SKM-1 (cell line): Measurements from ENCODE around the gene CANT1.
A peak's percentile ranks its signal among the peaks of the same experiment; 100 is the strongest.

Source experiments
- DNase-seq: peaks from one replicate; lab custom pipeline; 2025; ENCODE audit not compliant: unreplicated experiment; lab: John Stamatoyannopoulos, UW

The CANT1 gene

GRCh38 chr17:78996781-78997201 is 12.8 kb downstream of the CANT1 start:
- DNase-seq = no peak

GRCh38 chr17:78995761-78996451 is 13.7 kb downstream of the CANT1 start:
- DNase-seq = no peak

DNA sequence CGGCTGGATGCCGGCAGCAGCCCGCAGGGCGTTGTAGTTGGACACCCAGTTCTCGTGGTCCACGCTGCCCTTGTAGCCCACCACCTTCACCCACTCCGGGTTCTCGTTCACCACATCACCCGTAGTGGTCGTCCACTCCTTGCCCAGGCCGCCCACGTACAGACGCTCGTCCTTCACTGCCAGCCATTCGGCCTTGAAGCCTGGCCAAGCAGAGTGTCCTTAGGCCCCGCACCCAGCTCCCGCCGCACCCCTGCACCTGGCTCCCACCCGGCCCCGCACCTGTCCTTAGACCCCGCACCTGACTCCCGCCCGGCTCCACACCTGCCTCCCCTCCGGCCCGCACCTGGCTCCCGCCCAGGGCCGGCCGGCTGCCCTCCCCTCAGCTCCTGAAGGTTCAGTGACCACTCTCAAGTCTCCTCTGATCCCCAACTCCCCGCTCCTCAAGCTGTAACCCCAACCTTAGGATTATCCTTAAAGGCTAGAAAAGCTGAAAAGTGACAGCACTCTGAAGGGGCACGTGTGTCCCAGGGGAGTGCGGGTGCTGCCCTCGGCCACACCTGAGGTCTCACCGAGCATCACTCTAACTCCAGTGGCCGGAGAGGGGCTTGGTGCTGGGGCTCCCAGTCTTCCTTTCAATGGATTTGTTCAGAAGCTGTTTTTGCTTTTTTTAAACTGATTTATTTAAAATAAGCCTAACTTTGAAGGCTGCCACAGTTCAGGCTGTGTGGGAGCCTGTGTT is 14.4 kb downstream of the CANT1 start:
- no peak for DNase-seq

GRCh38 chr17:78993981-78994671 is 15.4 kb downstream of the CANT1 start:
- DNase-seq = no peak

DNA sequence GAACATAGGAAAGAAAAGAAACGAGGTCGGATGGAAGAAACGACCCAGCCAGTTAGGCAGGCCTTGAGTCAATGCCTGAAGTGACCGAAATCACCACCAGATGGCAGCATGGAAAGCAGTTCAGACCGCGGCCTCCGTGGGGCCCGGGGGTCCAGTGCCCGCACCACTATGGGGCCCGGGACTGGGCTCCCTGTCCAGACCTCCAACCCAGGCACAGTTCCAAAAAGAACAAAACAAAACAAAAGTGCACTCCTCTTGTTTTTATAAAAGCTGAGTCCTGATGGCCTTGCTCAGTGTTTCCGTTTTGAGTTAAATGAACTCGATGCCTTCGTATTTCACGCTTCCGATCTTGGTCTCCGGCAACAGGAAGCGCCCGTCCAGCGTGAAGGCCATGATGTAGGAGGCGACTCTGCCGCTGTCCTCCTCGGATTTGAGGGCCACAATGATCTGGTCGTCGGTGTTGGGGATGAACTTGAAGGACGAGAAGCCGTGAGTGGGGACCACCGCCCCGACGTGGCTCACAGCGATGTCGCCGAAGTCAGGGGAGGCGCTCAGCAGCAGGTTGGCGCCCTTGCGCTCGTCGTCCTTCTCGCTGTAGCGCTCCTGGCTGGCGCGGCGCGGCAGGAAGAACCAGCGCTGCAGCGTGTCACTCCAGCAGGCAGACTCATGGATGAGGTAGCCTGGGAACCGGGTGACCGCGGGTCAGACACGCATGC is 16.2 kb downstream of the CANT1 start:
- DNase-seq = peak; percentile 3

DNA sequence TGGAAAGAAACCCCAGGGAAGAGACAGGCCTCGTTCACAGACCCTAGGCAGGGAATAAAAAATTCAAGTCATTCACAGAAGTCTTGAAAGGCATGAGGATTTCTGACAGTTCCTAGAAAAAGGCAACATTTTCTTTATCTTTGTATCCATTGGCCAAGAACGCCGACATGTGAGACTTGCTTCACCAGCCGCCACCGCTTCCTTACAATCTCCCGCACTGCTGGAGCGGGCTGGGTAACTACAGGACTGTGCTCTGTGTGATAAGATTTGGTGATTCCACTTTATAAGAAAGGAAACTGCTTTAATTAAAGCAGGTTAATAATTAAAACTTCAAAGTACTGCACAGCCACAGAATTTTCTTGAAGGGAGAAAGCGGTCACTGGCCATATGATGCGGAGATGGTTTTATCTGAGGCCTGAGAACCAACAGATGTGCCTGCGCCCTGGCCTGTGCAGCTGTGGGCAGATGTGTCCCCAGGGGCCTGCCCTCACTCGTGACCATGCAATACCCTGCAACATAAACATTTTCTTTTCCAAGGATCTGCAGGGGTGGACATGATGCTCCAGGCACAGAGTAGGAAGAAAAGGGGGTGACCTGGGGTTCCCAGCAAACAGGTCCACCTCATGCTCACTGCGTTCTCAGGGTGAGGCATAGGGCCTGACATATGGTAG is 16.9 kb downstream of the CANT1 start:
- no peak for DNase-seq

GRCh38 chr17:78991906-78992532 is 17.5 kb downstream of the CANT1 start:
- DNase-seq = no peak

- no peak for DNase-seq
Observed at GRCh38 chr17:78991017-78991738, 18.4 kb downstream of the CANT1 start.

GRCh38 chr17:78990349-78991016 is 19.1 kb downstream of the CANT1 start:
- DNase-seq = no peak

- DNase-seq = no peak
Observed at GRCh38 chr17:78988152-78988551, 21.4 kb downstream of the CANT1 start.

GRCh38 chr17:78986649-78987328 is 22.8 kb downstream of the CANT1 start:
- peak; percentile 53 for DNase-seq

DNA sequence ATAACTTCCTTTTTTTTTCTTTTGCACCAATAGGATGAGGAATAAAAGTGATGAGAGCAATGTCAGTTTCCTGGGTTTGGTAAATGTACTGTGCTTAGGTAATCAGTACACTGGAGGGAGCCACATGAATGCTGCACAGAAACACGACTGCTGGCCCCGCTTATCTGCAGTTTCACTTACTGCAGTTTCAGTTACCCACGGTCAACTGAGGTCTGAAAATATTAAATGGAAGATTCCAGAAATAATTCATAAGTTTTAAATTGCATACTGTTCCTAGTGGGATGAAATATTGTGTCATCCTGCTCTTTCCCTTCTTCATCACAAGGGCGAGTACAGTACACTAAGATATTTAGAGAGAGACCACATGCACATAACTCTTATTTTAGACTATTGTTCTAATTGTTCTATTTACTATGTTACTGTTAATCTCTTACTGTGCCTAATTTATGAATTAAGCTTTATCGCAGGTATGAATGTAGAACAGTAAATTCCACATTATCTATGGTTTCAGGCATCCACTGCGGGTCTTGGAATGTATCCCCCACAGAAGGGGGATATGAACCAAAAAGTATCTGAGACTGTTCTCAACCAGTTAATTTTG is 23.4 kb downstream of the CANT1 start:
- peak; percentile 93 for DNase-seq

DNA sequence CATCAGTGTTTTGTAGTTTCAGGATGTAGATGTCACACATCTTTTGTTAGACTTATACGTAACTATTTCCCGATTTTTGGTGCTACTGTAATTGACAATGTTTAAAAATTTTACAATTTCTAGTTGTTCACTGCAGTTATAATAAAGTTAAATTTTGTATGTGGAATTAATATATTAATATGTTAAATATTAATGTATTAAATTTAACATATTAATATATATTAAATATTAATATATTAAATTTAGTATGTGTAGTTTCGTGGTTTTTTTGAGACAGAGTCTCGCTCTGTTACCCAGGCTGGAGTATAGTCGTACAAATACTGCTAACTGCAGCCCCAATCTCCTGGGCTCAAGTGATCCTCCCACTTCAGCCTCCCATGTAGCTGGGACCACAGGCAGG is 24.2 kb downstream of the CANT1 start:
- no peak for DNase-seq

- DNase-seq = no peak
Observed at GRCh38 chr17:78981010-78981888, 28.3 kb downstream of the CANT1 start.

DNA sequence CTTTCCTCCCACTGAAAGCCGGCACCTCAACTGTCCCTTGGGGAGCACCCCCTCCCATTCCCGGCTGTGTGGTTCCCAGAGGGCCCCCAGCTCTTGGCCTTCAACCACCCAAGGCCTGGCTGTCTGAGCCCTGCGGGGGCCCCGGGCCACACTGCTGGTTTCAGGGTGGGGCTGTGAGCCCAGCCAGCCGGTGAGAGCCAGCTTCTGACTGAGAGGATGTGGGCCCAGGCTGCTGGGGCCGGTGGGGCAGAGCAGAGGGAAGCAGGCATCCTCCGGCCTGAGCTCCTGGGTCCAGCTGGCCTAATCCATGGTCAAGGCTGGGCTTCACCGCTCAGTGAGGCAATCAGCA is 29.0 kb downstream of the CANT1 start:
- DNase-seq = no peak

DNA sequence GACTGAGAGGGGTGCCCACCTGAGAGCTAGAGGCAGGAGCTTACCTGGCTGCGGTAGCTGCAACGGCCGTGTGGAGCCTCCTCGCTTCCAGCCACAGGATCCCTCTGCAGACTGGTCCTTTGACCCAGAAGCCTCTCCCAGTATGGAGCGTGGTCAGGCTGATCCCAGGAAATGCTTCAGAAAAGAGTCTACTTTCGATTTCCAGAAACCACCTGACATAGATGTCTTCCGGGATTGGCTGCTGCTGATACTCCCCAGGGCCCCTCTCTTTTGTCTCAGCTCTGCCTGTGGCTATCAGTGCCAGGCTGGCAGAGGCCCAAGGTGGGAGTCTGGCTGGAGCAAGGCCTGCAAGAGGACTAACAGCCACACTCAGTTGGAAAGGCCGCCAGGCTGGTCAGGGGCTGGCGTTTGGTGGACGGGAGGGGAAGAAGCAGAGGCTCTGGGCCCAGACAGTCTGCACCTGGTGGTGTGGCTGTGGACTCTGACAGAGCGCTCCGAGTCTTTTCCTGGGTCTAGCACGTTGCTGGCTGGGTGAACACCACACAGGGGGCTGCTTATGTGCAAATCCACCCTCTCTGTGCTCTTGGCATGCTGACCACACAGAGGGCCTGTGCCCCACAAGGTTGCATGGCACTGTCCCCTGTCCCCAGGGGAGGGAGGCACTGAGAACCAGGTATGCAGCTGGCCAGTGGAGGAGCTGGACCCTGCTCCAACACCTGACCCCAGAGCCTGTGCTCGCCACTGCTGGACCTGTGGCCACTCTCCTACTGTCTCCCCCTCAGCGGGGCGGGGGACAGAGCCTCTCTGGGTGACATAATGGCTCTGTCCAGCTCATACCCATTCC is 29.6 kb downstream of the CANT1 start, which contains the start of gene LGALS3BP:
TSS of gene LGALS3BP (minus strand) at position 144 of the 844 bp plus-strand sequence. CDS start 2,732 bp downstream, outside the sequence.
- no peak for DNase-seq
